IMR-90 (cell line): ENCODE measurements around the gene VPS37C. TPM values are rescaled to one million over a fixed set of nuclear protein-coding genes. Genes with fewer than 3 reads are reported as not detected.

Source experiments
- ATAC-seq: fragments of 200-7000 bp; cut with Tn5 transposase; 2 replicates; pipeline ENCODE4 v1.9.1; 2020; ENCODE audit warnings: low read depth, mild to moderate bottlenecking, moderate library complexity
- BruUV-seq: library from RNA; stranded (reverse); fragments of 400-500 nt; replicated peaks from 2 replicates; lab custom pipeline; 2021; lab: Mats Ljungman, UMichigan
- CTCF ChIA-PET: fragments of 300-600 bp; formaldehyde crosslinking; extraction: SDS; loops from one replicate; lab custom pipeline; 2021; ENCODE audit warnings: antibody characterized with exemption; lab: Yijun Ruan, JAX
- POLR2A ChIA-PET: fragments of 300-600 bp; sonication (Branson Sonifier 250); formaldehyde crosslinking; loops from one replicate; lab custom pipeline; 2022; ENCODE audit warnings: antibody characterized with exemption; ENCODE audit not compliant: unreplicated experiment; lab: Charles Lee
- DNase-seq: peaks from one replicate; pipeline ENCODE4 v3.0.0; 2013
- H2AFZ ChIP-seq: replicated peaks from 2 replicates; pipeline ENCODE3; 2013; ENCODE audit warnings: low read length, mild to moderate bottlenecking; ENCODE audit not compliant: poor library complexity
- H2AK5ac ChIP-seq: 2 replicates; pipeline ENCODE4 v1.6.1; 2013; ENCODE audit warnings: low read depth, low read length, inconsistent platforms
- H2AK9ac ChIP-seq: replicated peaks from 2 replicates; pipeline ENCODE3; 2013; ENCODE audit warnings: mild to moderate bottlenecking, low read depth, low read length, moderate library complexity; ENCODE audit not compliant: poor library complexity
- H2BK120ac ChIP-seq: 2 replicates; pipeline ENCODE4 v1.6.1; 2013; ENCODE audit warnings: low read depth, low read length, inconsistent platforms
- H2BK15ac ChIP-seq: 3 replicates; pipeline ENCODE4 v1.6.1; 2013; ENCODE audit warnings: low read depth, low read length, inconsistent platforms
- H2BK20ac ChIP-seq: 2 replicates; pipeline ENCODE4 v1.6.1; 2013; ENCODE audit warnings: low read depth, mild to moderate bottlenecking, inconsistent platforms, low read length, moderate library complexity
- H2BK5ac ChIP-seq: 2 replicates; pipeline ENCODE4 v1.6.1; 2013; ENCODE audit warnings: mild to moderate bottlenecking, low read depth, low read length, inconsistent platforms; ENCODE audit not compliant: poor library complexity, severe bottlenecking
- H3K14ac ChIP-seq: replicated peaks from 2 replicates; pipeline ENCODE4 v1.6.1; 2013; ENCODE audit warnings: low read depth, low read length, inconsistent platforms
- H3K18ac ChIP-seq: 2 replicates; pipeline ENCODE4 v1.6.1; 2013; ENCODE audit warnings: low read depth, low read length, control low read depth
- H3K23ac ChIP-seq: 2 replicates; pipeline ENCODE4 v1.6.1; 2013; ENCODE audit warnings: low read depth, low read length, inconsistent platforms
- H3K27ac ChIP-seq: 2 replicates; pipeline ENCODE4 v1.5.1; 2013; ENCODE audit warnings: mild to moderate bottlenecking, control low read depth, low read length; ENCODE audit not compliant: insufficient read depth
- H3K27me3 ChIP-seq: 2 replicates; pipeline ENCODE4 v1.6.1; 2013; ENCODE audit warnings: low read length; ENCODE audit not compliant: control insufficient read depth, insufficient read depth
- H3K36me3 ChIP-seq: 2 replicates; pipeline ENCODE4 v1.6.1; 2013; ENCODE audit warnings: low read length, mixed read lengths; ENCODE audit not compliant: control insufficient read depth, insufficient read depth
- H3K4ac ChIP-seq: 2 replicates; pipeline ENCODE4 v1.6.1; 2013; ENCODE audit warnings: low read depth, low read length, inconsistent platforms
- H3K4me1 ChIP-seq: 2 replicates; pipeline ENCODE4 v1.6.1; 2013; ENCODE audit warnings: low read length, mixed read lengths; ENCODE audit not compliant: control insufficient read depth, insufficient read depth
- H3K4me2 ChIP-seq: 2 replicates; pipeline ENCODE4 v1.6.1; 2013; ENCODE audit warnings: low read depth, mild to moderate bottlenecking, control low read depth, low read length, moderate library complexity
- H3K4me3 ChIP-seq: 2 replicates; pipeline ENCODE4 v1.5.1; 2013; ENCODE audit warnings: low read depth, mild to moderate bottlenecking, control low read depth, low read length, moderate library complexity; ENCODE audit not compliant: insufficient read depth
- H3K56ac ChIP-seq: 2 replicates; pipeline ENCODE4 v1.6.1; 2013; ENCODE audit warnings: low read length, inconsistent platforms; ENCODE audit not compliant: insufficient read depth; ENCODE audit errors: extremely low read depth
- H3K79me1 ChIP-seq, 2 experiments: 2 replicates each; pipeline ENCODE4 v1.6.1; 2013; ENCODE audit warnings: low read length in 2 of 2, inconsistent platforms in 1 of 2, low read depth in 1 of 2
- H3K9ac ChIP-seq: 2 replicates; pipeline ENCODE4 v1.6.1; 2013; ENCODE audit warnings: low read depth, low read length, control low read depth
- H3K9me1 ChIP-seq: 2 replicates; pipeline ENCODE4 v1.6.1; 2013; ENCODE audit warnings: low read length, inconsistent platforms; ENCODE audit not compliant: insufficient read depth
- H3K9me3 ChIP-seq: 2 replicates; pipeline ENCODE4 v1.6.1; 2013; ENCODE audit warnings: low read length; ENCODE audit not compliant: control insufficient read depth, insufficient read depth
- H4K20me1 ChIP-seq: 2 replicates; pipeline ENCODE4 v1.6.1; 2013; ENCODE audit warnings: low read length, inconsistent platforms; ENCODE audit not compliant: insufficient read depth
- H4K5ac ChIP-seq: 2 replicates; pipeline ENCODE4 v1.6.1; 2013; ENCODE audit warnings: mild to moderate bottlenecking, low read depth, low read length, control low read depth
- H4K8ac ChIP-seq, 2 experiments: 2 replicates each; pipeline ENCODE4 v1.6.1; 2013; ENCODE audit warnings: low read depth in 2 of 2, low read length in 2 of 2, control low read depth in 1 of 2, inconsistent platforms in 1 of 2
- H4K91ac ChIP-seq: 2 replicates; pipeline ENCODE4 v1.6.1; 2013; ENCODE audit warnings: low read depth, low read length, inconsistent platforms; ENCODE audit not compliant: insufficient read depth
- BHLHE40 ChIP-seq: fragments of 150-350 bp; IDR thresholded peaks from 2 replicates; pipeline ENCODE4 v1.6.1; 2016; ENCODE audit warnings: mild to moderate bottlenecking, low read depth, low read length
- CEBPB ChIP-seq: IDR thresholded peaks from 2 replicates; pipeline ENCODE4 v1.6.1; 2012; ENCODE audit warnings: low read depth, low read length, improper control_type of control experiment
- CHD1 ChIP-seq: IDR thresholded peaks from 2 replicates; pipeline ENCODE4 v1.6.1; 2012; ENCODE audit warnings: low read depth, low read length, improper control_type of control experiment
- FOS ChIP-seq: fragments of 150-350 bp; IDR thresholded peaks from 2 replicates; pipeline ENCODE4 v1.6.1; 2016; ENCODE audit warnings: low read depth, low read length
- MAFK ChIP-seq: IDR thresholded peaks from 2 replicates; pipeline ENCODE4 v1.6.1; 2012; ENCODE audit warnings: low read depth, low read length, improper control_type of control experiment
- MAZ ChIP-seq: IDR thresholded peaks from 2 replicates; pipeline ENCODE4 v1.6.1; 2012; ENCODE audit warnings: low read depth, mild to moderate bottlenecking, low read length, improper control_type of control experiment, moderate library complexity, borderline replicate concordance
- MXI1 ChIP-seq: IDR thresholded peaks from 2 replicates; pipeline ENCODE4 v1.6.1; 2012; ENCODE audit warnings: low read depth, mild to moderate bottlenecking, low read length, moderate library complexity, borderline replicate concordance
- NFE2L2 ChIP-seq: fragments of 150-350 bp; IDR thresholded peaks from 2 replicates; pipeline ENCODE4 v1.6.1; 2016; ENCODE audit warnings: low read depth, mild to moderate bottlenecking, low read length
- POLR2A ChIP-seq: IDR thresholded peaks from 2 replicates; pipeline ENCODE4 v1.6.1; 2012; ENCODE audit warnings: mild to moderate bottlenecking, low read depth, low read length
- RAD21 ChIP-seq: IDR thresholded peaks from 2 replicates; pipeline ENCODE4 v1.6.1; 2012; ENCODE audit warnings: low read length, improper control_type of control experiment
- RCOR1 ChIP-seq: IDR thresholded peaks from 2 replicates; pipeline ENCODE4 v1.6.1; 2012; ENCODE audit warnings: mild to moderate bottlenecking, low read length, improper control_type of control experiment; ENCODE audit not compliant: insufficient replicate concordance
- RFX5 ChIP-seq: IDR thresholded peaks from 2 replicates; pipeline ENCODE4 v1.8.0; 2012; ENCODE audit warnings: low read depth, mild to moderate bottlenecking, low read length, moderate library complexity
- SMC3 ChIP-seq: fragments of 150-350 bp; IDR thresholded peaks from 2 replicates; pipeline ENCODE4 v1.6.1; 2016; ENCODE audit warnings: low read depth, mild to moderate bottlenecking, antibody characterized with exemption, low read length, moderate library complexity
- WGBS, 2 experiments: methylation state at CpG; one replicate each; pipeline versions ENCODE4 v1.1.5 to v1.1.7; 2013; ENCODE audit warnings: missing lambda C conversion rate in 2 of 2; ENCODE audit not compliant: insufficient read length in 1 of 2; ENCODE audit errors: extremely low coverage in 2 of 2; 5-methylcytosine and 5-hydroxymethylcytosine counted together
- dilution Hi-C: fragments of 300-500 bp; cut with HindIII; formaldehyde crosslinking; loops from one replicate; pipeline ENCODE4 v1.14.3; 2018; ENCODE audit warnings: low sequenced_read_pairs; ENCODE audit not compliant: unreplicated experiment
- in situ Hi-C: fragments of 300-500 bp; cut with MboI; formaldehyde crosslinking; loops from 3 replicates; pipeline ENCODE4 v1.14.3; 2019; ENCODE audit warnings: low sequenced_read_pairs, inconsistent platforms, mixed read lengths
- intact Hi-C: fragments of 100-400 bp; cut with micrococcal nuclease; formaldehyde crosslinking; loops from 2 replicates; pipeline ENCODE4 v1.10.0; 2022
- polyA plus RNA-seq, 3 experiments: library from polyadenylated mRNA; depleted of rRNA; stranded (reverse); fragments of >200 nt; gene quantifications; 2 replicates each; pipeline ENCODE4 v1.2.3, GENCODE V29; 2012; ENCODE audit warnings: low replicate concordance in 1 of 3
- total RNA-seq: library from RNA; depleted of rRNA; stranded (reverse); fragments of >200 nt; gene quantifications from 2 replicates; pipeline ENCODE4 v1.2.3, GENCODE V29; 2012
- TF ChIP-seq, protein P1 (sequence below): fragments of 150-350 bp; IDR thresholded peaks from 2 replicates; pipeline ENCODE4 v1.6.1; 2016; ENCODE audit warnings: low read depth, mild to moderate bottlenecking, low read length, moderate library complexity, borderline replicate concordance
- TF ChIP-seq, protein P2 (sequence below): conservative IDR thresholded peaks from 2 replicates; pipeline ENCODE4 v1.5.1; 2012; ENCODE audit warnings: mild to moderate bottlenecking, low read depth, low read length, improper control_type of control experiment
- TF ChIP-seq, protein P3 (sequence below): fragments of 150-350 bp; IDR thresholded peaks from 2 replicates; pipeline ENCODE4 v1.6.1; 2017; ENCODE audit warnings: mild to moderate bottlenecking, antibody characterized with exemption, low read length, low read depth

The VPS37C gene
- total and polyA plus RNA-seq, 2 of the 4 experiments (the other 2 are of a cell fraction): 3.2 to 13.2 TPM

GRCh38 chr11:61116426-61117167 lies 44.6 kb downstream of the VPS37C start:
- intact Hi-C loops: no loop called here
- DNase-seq (no peak), ATAC-seq (no peak)
- Histone ChIP-seq H3K9me3 (no peaks in the 10 kb centered on the region), H4K20me1 (no peaks in the 10 kb centered on the region), H2BK5ac (peak overlapping the region; percentile 88), H2BK120ac (no peak overlapping the region), H2BK15ac (no peak overlapping the region), H3K4me1 (no peaks in the 10 kb centered on the region), H2AK5ac (no peak overlapping the region), H2AFZ (no peak overlapping the region), H4K91ac (no peak overlapping the region), H3K4me2 (no peak overlapping the region), H3K56ac (no peak overlapping the region), H2BK20ac (no peak overlapping the region), H2AK9ac (no peak overlapping the region), H4K5ac (no peak overlapping the region), H3K36me3 (no peaks in the 10 kb centered on the region), H3K18ac (no peak overlapping the region), H4K8ac (no peak overlapping the region), H3K14ac (no peak overlapping the region), H3K4ac (no peak overlapping the region), H3K9ac (no peak overlapping the region), H3K4me3 (no peak overlapping the region), H3K9me1 (no peaks in the 10 kb centered on the region), H3K27me3 (peaks cover 37% of the 10 kb centered on the region), H3K27ac (no peak overlapping the region), H3K79me1 (no peaks in the 10 kb centered on the region), H3K23ac (no peak overlapping the region)
- dilution Hi-C loops: no loop called here
- BruUV-seq: no TSS peak
- ChIA-PET CTCF (interaction anchor here (0.6 to 1.2 kb wide), 2 partner anchors 12 to 201 kb away, joined by 3 read pairs; no protein-coding TSS in a partner anchor), POLR2A (no interaction called here)
- in situ Hi-C loops: no loop called here
- TF ChIP-seq, protein P1, sequence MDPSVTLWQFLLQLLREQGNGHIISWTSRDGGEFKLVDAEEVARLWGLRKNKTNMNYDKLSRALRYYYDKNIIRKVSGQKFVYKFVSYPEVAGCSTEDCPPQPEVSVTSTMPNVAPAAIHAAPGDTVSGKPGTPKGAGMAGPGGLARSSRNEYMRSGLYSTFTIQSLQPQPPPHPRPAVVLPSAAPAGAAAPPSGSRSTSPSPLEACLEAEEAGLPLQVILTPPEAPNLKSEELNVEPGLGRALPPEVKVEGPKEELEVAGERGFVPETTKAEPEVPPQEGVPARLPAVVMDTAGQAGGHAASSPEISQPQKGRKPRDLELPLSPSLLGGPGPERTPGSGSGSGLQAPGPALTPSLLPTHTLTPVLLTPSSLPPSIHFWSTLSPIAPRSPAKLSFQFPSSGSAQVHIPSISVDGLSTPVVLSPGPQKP: no peak
- TF ChIP-seq MAZ (no peak), MAFK (no peak), CHD1 (no peak), MXI1 (no peak), BHLHE40 (no peak), RFX5 (no peak), CEBPB (no peak), POLR2A (no peak), RAD21 (no peak), SMC3 (no peak), RCOR1 (no peak), NFE2L2 (no peak), FOS (no peak)
- TF ChIP-seq, protein P2, sequence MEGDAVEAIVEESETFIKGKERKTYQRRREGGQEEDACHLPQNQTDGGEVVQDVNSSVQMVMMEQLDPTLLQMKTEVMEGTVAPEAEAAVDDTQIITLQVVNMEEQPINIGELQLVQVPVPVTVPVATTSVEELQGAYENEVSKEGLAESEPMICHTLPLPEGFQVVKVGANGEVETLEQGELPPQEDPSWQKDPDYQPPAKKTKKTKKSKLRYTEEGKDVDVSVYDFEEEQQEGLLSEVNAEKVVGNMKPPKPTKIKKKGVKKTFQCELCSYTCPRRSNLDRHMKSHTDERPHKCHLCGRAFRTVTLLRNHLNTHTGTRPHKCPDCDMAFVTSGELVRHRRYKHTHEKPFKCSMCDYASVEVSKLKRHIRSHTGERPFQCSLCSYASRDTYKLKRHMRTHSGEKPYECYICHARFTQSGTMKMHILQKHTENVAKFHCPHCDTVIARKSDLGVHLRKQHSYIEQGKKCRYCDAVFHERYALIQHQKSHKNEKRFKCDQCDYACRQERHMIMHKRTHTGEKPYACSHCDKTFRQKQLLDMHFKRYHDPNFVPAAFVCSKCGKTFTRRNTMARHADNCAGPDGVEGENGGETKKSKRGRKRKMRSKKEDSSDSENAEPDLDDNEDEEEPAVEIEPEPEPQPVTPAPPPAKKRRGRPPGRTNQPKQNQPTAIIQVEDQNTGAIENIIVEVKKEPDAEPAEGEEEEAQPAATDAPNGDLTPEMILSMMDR: no peak
- TF ChIP-seq, protein P3, sequence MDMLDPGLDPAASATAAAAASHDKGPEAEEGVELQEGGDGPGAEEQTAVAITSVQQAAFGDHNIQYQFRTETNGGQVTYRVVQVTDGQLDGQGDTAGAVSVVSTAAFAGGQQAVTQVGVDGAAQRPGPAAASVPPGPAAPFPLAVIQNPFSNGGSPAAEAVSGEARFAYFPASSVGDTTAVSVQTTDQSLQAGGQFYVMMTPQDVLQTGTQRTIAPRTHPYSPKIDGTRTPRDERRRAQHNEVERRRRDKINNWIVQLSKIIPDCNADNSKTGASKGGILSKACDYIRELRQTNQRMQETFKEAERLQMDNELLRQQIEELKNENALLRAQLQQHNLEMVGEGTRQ: no peak
- no CpG with 5 or more reads among the region's 7 CpGs for WGBS, 2 experiments
